HepG2 (cell line): ENCODE results near the gene CDK7. TPM values are rescaled to one million over a fixed set of nuclear protein-coding genes. Genes with fewer than 3 reads are reported as not detected.

Experiments used
- ARID4A ChIP-seq: sonication (generic); formaldehyde crosslinking; IDR thresholded peaks from 2 replicates; pipeline ENCODE4 v1.5.0; 2020; ENCODE audit warnings: mild to moderate bottlenecking, missing genetic modification reagents, borderline replicate concordance
- ARID5B ChIP-seq: IDR thresholded peaks from 2 replicates; pipeline ENCODE4 v1.4.0; 2020; ENCODE audit warnings: mild to moderate bottlenecking, missing genetic modification reagents
- CHCHD3 ChIP-seq: sonication (generic); formaldehyde crosslinking; IDR thresholded peaks from 2 replicates; pipeline ENCODE4 v1.8.0; 2022; ENCODE audit warnings: mild to moderate bottlenecking, missing genetic modification reagents, moderate library complexity
- GFI1 ChIP-seq: sonication (generic); formaldehyde crosslinking; IDR thresholded peaks from 2 replicates; pipeline ENCODE4 v1.5.0; 2020; ENCODE audit warnings: missing genetic modification reagents, mild to moderate bottlenecking, borderline replicate concordance
- HDAC2 ChIP-seq: sonication (generic); formaldehyde crosslinking; IDR thresholded peaks from 2 replicates; pipeline ENCODE4 v1.4.0; 2020; ENCODE audit warnings: missing genetic modification reagents
- NAIF1 ChIP-seq: sonication (generic); formaldehyde crosslinking; IDR thresholded peaks from 2 replicates; pipeline ENCODE4 v1.5.0; 2020; ENCODE audit warnings: mild to moderate bottlenecking, missing genetic modification reagents, borderline replicate concordance
- RAD21 ChIP-seq: fragments of 450-650 bp; formaldehyde crosslinking; IDR thresholded peaks from 2 replicates; pipeline ENCODE4 v1.5.0; 2020; ENCODE audit warnings: mild to moderate bottlenecking
- RARA ChIP-seq: IDR thresholded peaks from 2 replicates; pipeline ENCODE4 v1.6.1; 2016; ENCODE audit warnings: missing genetic modification reagents, missing compliant biosample characterization
- RCOR2 ChIP-seq: IDR thresholded peaks from 2 replicates; pipeline ENCODE4 v1.6.1; 2016; ENCODE audit warnings: missing biosample characterization, missing genetic modification reagents
- REXO4 ChIP-seq: sonication (generic); formaldehyde crosslinking; IDR thresholded peaks from 2 replicates; pipeline ENCODE4 v1.8.0; 2022; ENCODE audit warnings: missing genetic modification reagents, mild to moderate bottlenecking, borderline replicate concordance
- SAP130 ChIP-seq: IDR thresholded peaks from 2 replicates; pipeline ENCODE4 v1.6.1; 2016; ENCODE audit warnings: low read depth
- SRY ChIP-seq: sonication (generic); formaldehyde crosslinking; IDR thresholded peaks from 2 replicates; pipeline ENCODE4 v1.8.0; 2022; ENCODE audit warnings: mild to moderate bottlenecking, missing genetic modification reagents
- TCF7 ChIP-seq: sonication (generic); IDR thresholded peaks from 2 replicates; pipeline ENCODE4 v1.6.1; 2016; ENCODE audit warnings: antibody characterized with exemption, low read depth
- ZFP1 ChIP-seq: IDR thresholded peaks from 2 replicates; pipeline ENCODE4 v1.6.1; 2016
- ZFP36L2 ChIP-seq: sonication (generic); formaldehyde crosslinking; IDR thresholded peaks from 2 replicates; pipeline ENCODE4 v1.4.0; 2020; ENCODE audit warnings: missing genetic modification reagents
- ZMYM3 ChIP-seq: sonication (generic); formaldehyde crosslinking; IDR thresholded peaks from 2 replicates; pipeline ENCODE4 v1.5.1; 2020; ENCODE audit warnings: mild to moderate bottlenecking, missing genetic modification reagents
- ZNF160 ChIP-seq: sonication (generic); formaldehyde crosslinking; IDR thresholded peaks from 2 replicates; pipeline ENCODE4 v1.8.0; 2022; ENCODE audit warnings: mild to moderate bottlenecking, inconsistent platforms, missing genetic modification reagents
- ZNF34 ChIP-seq: sonication (generic); formaldehyde crosslinking; IDR thresholded peaks from 2 replicates; pipeline ENCODE4 v1.4.0; 2020; ENCODE audit warnings: mild to moderate bottlenecking, missing genetic modification reagents, borderline replicate concordance
- ZNF547 ChIP-seq: sonication (generic); formaldehyde crosslinking; IDR thresholded peaks from 2 replicates; pipeline ENCODE4 v1.5.1; 2020; ENCODE audit warnings: mild to moderate bottlenecking, missing genetic modification reagents
- polyA plus RNA-seq, 8 experiments: library from polyadenylated mRNA; depleted of rRNA in 3 of 8; stranded (reverse) in 7 of 8; unstranded in 1 of 8; fragments of >200 nt; fragmentation: Illumina TruSeq in 4 of 8; extraction: Trizol in 4 of 8; gene quantifications; 2 replicates each; pipeline versions ENCODE4 v1.2.1 to v1.2.3, GENCODE V29; 2011 to 2016; ENCODE audit warnings: low read depth in 4 of 8, missing spikeins in 1 of 8, mixed read lengths in 1 of 8; ENCODE audit not compliant: insufficient read depth in 1 of 8
- total RNA-seq, 5 experiments: library from RNA; depleted of rRNA; stranded (reverse); fragments of >200 nt; fragmentation: Illumina TruSeq; extraction: Trizol; gene quantifications; 2 replicates each; pipeline ENCODE4 v1.2.3, GENCODE V29; 2016; ENCODE audit warnings: low read depth in 1 of 5
- TF ChIP-seq, protein P1 (sequence below): IDR thresholded peaks from 2 replicates; pipeline ENCODE4 v1.6.1; 2016; ENCODE audit warnings: low read depth

CDK7 gene
- total and polyA plus RNA-seq, 2 of the 13 experiments (the other 11 are each of a cell fraction or from before 2014, with no cell fraction given), result 41.2 to 54.9 TPM

- TF ChIP-seq ZNF34 (CRISPR knock-in tag) (no peak), ZNF160 (CRISPR knock-in tag) (no peak), SRY (CRISPR knock-in tag) (no peak), ZMYM3 (CRISPR knock-in tag) (no peak), NAIF1 (CRISPR knock-in tag) (no peak), ZNF547 (CRISPR knock-in tag) (no peak), REXO4 (CRISPR knock-in tag) (no peak), TCF7 (no peak), RARA (CRISPR knock-in tag) (no peak), CHCHD3 (no peak), RCOR2 (CRISPR knock-in tag) (no peak), ARID5B (CRISPR knock-in tag) (peak; percentile 18; the same call in 1 of the 2 replicates), HDAC2 (CRISPR knock-in tag) (peak; percentile 25; the same call in 1 of the 2 replicates), ZFP1 (no peak), SAP130 (CRISPR knock-in tag) (0 out of 2 replicates have a peak, but pooled peaks have one; percentile 25), ZFP36L2 (CRISPR knock-in tag) (no peak), GFI1 (CRISPR knock-in tag) (0 out of 2 replicates have a peak, but pooled peaks have one; percentile 29), ARID4A (no peak), RAD21 (CRISPR knock-in tag) (no peak)
- TF ChIP-seq, protein P1, sequence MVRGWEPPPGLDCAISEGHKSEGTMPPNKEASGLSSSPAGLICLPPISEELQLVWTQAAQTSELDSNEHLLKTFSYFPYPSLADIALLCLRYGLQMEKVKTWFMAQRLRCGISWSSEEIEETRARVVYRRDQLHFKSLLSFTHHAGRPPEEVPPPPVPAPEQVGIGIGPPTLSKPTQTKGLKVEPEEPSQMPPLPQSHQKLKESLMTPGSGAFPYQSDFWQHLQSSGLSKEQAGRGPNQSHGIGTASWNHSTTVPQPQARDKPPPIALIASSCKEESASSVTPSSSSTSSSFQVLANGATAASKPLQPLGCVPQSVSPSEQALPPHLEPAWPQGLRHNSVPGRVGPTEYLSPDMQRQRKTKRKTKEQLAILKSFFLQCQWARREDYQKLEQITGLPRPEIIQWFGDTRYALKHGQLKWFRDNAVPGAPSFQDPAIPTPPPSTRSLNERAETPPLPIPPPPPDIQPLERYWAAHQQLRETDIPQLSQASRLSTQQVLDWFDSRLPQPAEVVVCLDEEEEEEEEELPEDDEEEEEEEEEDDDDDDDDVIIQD (CRISPR knock-in tag), result 0 out of 2 replicates have a peak, but pooled peaks have one; percentile 41
These were observed 59.2 kb downstream of the CDK7 start (continued) for GRCh38 chr5:69293882-69294281.
